ENCODE data around the gene RASL11A.

Gene RASL11A

DNA sequence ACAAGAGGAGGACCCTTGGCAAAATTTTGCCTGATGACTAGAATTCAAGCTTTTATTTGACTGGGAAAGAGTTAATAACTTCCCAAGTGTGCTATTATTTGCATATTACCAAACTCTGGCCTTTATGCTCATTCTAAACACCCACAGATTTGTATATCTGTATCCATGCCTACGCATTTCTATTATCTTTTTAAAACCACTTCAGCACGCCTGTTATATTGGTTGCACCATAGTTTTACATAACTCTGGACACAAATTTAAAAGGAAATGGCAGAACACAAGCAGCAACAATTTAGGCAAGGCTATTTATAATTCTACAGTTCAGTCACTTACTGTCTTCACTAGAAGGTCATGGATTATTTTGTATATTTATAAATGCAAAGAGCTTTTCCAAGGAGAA lies 3.7 kb upstream of the RASL11A start:
- TF ChIP-seq, protein P1, sequence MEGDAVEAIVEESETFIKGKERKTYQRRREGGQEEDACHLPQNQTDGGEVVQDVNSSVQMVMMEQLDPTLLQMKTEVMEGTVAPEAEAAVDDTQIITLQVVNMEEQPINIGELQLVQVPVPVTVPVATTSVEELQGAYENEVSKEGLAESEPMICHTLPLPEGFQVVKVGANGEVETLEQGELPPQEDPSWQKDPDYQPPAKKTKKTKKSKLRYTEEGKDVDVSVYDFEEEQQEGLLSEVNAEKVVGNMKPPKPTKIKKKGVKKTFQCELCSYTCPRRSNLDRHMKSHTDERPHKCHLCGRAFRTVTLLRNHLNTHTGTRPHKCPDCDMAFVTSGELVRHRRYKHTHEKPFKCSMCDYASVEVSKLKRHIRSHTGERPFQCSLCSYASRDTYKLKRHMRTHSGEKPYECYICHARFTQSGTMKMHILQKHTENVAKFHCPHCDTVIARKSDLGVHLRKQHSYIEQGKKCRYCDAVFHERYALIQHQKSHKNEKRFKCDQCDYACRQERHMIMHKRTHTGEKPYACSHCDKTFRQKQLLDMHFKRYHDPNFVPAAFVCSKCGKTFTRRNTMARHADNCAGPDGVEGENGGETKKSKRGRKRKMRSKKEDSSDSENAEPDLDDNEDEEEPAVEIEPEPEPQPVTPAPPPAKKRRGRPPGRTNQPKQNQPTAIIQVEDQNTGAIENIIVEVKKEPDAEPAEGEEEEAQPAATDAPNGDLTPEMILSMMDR (IDR thresholded peaks at IDR 0.05; ENCODE audit: borderline replicate concordance, insufficient read depth, low read depth, low read length): no peak
- no peak overlapping the region for H3K4me3 ChIP-seq (ENCODE audit: low read depth, low read length)

DNA sequence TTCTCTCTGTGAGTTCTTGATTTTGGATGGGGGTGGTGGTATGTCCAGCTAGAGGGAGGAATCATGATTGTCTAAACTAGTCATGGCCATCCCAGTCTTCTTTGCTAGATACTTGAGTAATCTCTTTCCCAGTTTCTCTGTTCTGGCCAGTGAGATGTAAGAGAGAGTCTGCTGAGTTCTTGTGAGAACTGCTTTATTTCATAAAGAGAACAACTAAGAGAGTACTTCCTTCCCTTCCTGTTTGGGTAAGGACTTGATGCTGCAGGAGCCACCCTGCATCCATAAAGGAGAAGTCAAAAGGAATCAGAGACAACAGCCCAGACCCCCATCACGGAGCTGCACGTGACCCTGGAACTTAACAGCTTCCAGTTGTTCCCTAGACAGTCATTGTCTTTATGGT lies 3.0 kb upstream of the RASL11A start:
- TF ChIP-seq, protein P1 (IDR thresholded peaks at IDR 0.05; ENCODE audit: borderline replicate concordance, insufficient read depth, low read depth, low read length): no peak
- no peak overlapping the region for H3K4me3 ChIP-seq (ENCODE audit: low read depth, low read length)

DNA sequence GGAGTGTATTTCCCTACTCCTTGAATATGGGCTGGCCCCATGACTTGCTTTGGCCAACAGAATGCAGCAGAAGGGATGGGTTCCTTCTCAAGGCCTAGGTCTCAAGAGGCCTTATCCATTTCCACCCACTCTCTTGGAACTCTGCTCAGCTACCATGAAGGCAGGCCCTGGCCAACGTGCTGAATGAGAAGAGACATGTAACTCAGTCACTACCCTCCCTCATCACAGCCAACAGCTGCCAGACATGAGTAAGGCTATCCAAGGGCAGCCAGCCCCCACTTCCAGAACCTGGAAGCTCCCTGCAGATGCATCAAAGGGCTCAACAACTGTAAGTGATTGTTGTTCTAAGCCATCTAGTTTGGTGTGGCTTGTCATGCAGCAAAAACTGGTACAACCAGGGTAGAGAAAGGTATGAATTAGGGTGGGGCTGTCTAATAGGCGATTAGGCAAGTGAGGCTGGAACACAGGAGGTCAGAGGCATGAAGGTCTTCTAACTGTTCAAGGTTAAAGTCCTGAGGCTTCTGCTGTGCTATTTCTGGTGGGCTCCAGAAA lies 1.4 kb upstream of the RASL11A start:
- TF ChIP-seq, protein P1 (IDR thresholded peaks at IDR 0.05; ENCODE audit: borderline replicate concordance, insufficient read depth, low read depth, low read length): no peak
- no peak overlapping the region for H3K4me3 ChIP-seq (ENCODE audit: low read depth, low read length)

DNA sequence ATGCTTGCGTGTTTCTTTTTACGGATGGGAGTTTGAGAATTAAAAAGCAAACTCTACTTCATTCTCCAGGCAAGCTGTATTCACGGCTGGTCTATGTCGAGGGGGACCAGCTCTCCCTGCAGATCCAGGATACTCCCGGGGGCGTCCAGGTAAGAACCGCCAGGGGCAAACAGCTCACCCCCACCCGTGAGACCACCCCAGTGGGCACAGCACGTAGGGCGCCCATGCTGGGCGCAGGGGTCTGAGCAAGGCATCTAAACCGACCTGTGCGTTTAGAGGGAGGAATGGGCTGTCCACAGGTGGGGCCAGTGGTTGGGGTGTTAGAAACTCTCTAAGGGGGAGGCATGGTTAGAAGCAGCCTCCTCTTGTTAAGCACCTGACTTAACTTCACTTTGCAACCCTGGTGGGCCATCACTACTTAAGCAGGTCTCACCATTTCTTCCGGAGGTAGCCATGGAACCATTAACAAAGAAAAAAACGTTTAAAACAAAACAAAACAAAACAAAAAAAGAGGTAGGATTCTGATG lies 1.0 kb downstream of the RASL11A start:
- TF ChIP-seq, protein P1 (IDR thresholded peaks at IDR 0.05; ENCODE audit: borderline replicate concordance, insufficient read depth, low read depth, low read length): no peak
- H3K4me3 ChIP-seq (ENCODE audit: low read depth, low read length): no peak overlapping the region

DNA sequence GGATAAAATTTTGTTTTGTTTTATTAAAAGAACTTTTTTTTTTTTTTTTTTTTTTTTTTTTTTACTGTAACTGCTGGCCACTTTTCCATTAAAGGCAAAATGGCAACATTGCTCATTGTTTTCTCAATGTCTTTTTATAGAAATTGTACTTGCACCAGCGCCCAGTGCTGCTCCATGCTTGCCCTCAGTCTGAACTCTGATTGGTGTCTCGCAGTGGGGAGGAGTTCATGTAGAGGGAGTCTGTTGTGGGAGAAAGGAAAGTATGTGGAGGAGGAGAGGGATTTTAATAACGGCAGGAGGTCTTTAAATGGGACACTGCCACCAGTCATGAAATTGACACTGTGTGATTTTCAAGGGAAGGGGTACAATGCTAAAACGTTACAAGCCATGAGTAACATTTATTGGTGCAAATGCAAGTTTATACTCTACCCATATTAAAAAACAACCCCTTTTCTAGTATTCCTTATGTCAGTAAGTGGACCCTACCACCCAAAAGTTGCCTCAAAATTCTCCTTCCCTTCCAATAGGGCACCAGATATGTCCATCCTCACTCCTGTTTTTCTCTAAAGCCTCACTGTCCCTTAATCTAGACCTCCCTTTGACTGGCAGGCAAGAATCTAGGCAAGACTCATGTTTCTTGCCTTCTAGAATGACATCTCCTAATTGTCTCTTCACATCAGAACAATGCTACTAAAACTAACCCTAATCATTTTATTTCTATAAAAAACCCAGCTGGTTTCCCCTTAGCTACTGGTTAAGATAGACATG lies 3.2 kb downstream of the RASL11A start:
- no peak overlapping the region for H3K4me3 ChIP-seq (ENCODE audit: low read depth, low read length)
- TF ChIP-seq, protein P1 (IDR thresholded peaks at IDR 0.05; ENCODE audit: borderline replicate concordance, insufficient read depth, low read depth, low read length): no peak

DNA sequence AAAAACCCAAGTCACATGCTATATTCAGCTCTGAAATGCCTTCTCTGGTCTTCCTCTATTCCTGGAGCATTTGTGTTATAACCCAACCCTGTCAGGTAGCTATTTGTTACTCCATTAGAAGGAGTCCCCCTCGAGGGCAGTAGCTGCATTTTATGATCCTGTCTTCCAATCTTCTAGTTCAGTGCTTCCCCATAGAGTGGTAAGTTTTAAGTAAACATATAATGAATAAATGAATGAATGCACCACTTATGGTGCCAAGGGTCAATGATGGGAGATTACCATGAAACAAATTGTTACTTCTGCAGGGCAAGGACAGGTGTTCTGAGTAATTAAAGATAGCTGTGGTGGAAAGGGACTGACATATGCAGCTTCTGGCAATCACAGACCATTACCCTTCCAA lies 4.0 kb downstream of the RASL11A start:
- H3K4me3 ChIP-seq (ENCODE audit: low read depth, low read length): no peak overlapping the region
- TF ChIP-seq, protein P1 (IDR thresholded peaks at IDR 0.05; ENCODE audit: borderline replicate concordance, insufficient read depth, low read depth, low read length): no peak

DNA sequence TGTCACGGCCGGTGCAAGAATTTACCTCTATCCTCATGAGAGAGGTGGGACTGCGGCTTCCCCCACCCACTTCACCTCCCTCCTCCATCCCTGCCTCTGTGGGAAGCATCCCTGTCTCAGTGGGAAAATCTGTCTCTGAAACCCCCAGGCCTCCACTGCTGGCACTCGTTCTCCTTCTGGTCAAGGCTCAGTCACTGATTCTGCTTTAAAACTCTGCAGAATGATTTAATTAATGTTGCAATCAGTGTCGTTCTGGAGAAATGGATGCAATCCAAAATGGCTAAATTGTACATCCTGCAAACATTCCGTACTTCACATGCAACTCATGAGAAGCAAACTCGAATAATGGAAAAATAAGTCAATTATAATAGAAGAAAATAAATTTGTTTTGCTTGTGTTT lies 5.6 kb downstream of the RASL11A start:
- H3K4me3 ChIP-seq (ENCODE audit: low read depth, low read length): no peak overlapping the region
- TF ChIP-seq, protein P1 (IDR thresholded peaks at IDR 0.05; ENCODE audit: borderline replicate concordance, insufficient read depth, low read depth, low read length): no peak
